ENCODE data around the gene PNMA5. TPM values are rescaled to one million over a fixed set of nuclear protein-coding genes. Genes with fewer than 3 reads are reported as not detected.

The PNMA5 gene
- total RNA-seq, 4 donors from 2014 or later = not detected

Other genes with a start within 250 kb of the PNMA5 start
- gene MAGEA2, start 240.3 kb downstream of the PNMA5 start, total RNA-seq = not detected
- not detected for gene CSAG3, start 234.9 kb downstream of the PNMA5 start, total RNA-seq
- not detected for gene MAGEA6, start 224.4 kb downstream of the PNMA5 start, total RNA-seq
- 10 to 100 TPM in 2 of 4 donors, 1 to 10 TPM in 2; 3.4 to 14.6 (median 10.4) TPM for gene CETN2, start 163.4 kb downstream of the PNMA5 start, total RNA-seq
- gene NSDHL, start 163.1 kb downstream of the PNMA5 start, total RNA-seq = 10 to 100 TPM in 2 of 4 donors, 1 to 10 TPM in 2; 1.4 to 21.0 (median 13.5) TPM
- gene ZNF185, start 96.0 kb downstream of the PNMA5 start, total RNA-seq = 1 to 10 TPM in 2 of 4 donors, under 1 TPM in 1, not detected in 1; 0.40 to 4.1 (median 3.2) TPM
- gene PNMA3, start 62.4 kb upstream of the PNMA5 start, total RNA-seq = under 1 TPM in 2 of 4 donors, not detected in 2; 0.32 to 0.82 TPM
- under 1 TPM in 1 of 4 donors, not detected in 3; 0.68 TPM for gene PNMA6A, start 78.3 kb upstream of the PNMA5 start, total RNA-seq
- gene MAGEA1, start 185.2 kb upstream of the PNMA5 start, total RNA-seq = not detected